Measurements from ENCODE around the gene ANO2. TPM values are rescaled to one million over a fixed set of nuclear protein-coding genes. Genes with fewer than 3 reads are reported as not detected.
A peak's percentile ranks its signal among the peaks of the same experiment; 100 is the strongest.

Gene ANO2
- total RNA-seq, 4 donors from 2014 or later: 4.0 to 17.9 (median 5.1) TPM

DNA sequence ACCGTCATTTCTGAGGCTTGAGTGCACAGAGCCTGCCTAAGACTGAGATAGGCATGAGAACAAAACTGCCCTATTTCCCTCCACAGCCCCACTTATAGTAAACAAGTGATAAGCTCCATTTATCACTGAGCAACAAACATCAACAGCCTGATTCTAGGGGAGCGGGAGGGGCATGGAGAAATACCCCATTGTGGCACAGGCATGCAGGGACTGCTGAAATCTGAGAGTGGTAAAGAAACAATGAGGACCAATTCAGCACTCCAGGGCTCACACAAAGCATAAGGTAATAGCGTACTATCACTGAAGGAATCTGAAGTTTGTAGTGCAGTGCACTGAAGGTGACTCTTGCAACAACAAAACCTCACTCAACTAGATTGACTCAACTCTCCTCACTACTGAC, 186.7 kb downstream of the ANO2 start:
- Histone ChIP-seq H3K4me1 (no peaks in the 10 kb centered on the region), H3K36me3 (no peaks in the 10 kb centered on the region), H3K9me3 (peaks cover 0 to 7% (median 3%) of the 10 kb centered on the region in 4 donors), H3K4me3 (no peak overlapping the region), H3K27ac (replicated peaks in 1 of 4) (no peak overlapping the region), H3K27me3 (peaks cover 0 to 42% (median 0%) of the 10 kb centered on the region in 4 donors)
- TF ChIP-seq, protein P1, sequence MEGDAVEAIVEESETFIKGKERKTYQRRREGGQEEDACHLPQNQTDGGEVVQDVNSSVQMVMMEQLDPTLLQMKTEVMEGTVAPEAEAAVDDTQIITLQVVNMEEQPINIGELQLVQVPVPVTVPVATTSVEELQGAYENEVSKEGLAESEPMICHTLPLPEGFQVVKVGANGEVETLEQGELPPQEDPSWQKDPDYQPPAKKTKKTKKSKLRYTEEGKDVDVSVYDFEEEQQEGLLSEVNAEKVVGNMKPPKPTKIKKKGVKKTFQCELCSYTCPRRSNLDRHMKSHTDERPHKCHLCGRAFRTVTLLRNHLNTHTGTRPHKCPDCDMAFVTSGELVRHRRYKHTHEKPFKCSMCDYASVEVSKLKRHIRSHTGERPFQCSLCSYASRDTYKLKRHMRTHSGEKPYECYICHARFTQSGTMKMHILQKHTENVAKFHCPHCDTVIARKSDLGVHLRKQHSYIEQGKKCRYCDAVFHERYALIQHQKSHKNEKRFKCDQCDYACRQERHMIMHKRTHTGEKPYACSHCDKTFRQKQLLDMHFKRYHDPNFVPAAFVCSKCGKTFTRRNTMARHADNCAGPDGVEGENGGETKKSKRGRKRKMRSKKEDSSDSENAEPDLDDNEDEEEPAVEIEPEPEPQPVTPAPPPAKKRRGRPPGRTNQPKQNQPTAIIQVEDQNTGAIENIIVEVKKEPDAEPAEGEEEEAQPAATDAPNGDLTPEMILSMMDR (IDR thresholded peaks at IDR 0.05): no peak
- no peak for TF ChIP-seq POLR2A (IDR thresholded peaks at IDR 0.05; ENCODE audit: low read depth)
- TF ChIP-seq POLR2AphosphoS5 (IDR thresholded peaks at IDR 0.05): no peak
- intact Hi-C loops (cut with DNase I): no loop called here
- peak; percentile 50 for DNase-seq (ENCODE audit: extremely low spot score)
- 96% methylated on average over 3 of the region's 3 CpGs for WGBS

DNA sequence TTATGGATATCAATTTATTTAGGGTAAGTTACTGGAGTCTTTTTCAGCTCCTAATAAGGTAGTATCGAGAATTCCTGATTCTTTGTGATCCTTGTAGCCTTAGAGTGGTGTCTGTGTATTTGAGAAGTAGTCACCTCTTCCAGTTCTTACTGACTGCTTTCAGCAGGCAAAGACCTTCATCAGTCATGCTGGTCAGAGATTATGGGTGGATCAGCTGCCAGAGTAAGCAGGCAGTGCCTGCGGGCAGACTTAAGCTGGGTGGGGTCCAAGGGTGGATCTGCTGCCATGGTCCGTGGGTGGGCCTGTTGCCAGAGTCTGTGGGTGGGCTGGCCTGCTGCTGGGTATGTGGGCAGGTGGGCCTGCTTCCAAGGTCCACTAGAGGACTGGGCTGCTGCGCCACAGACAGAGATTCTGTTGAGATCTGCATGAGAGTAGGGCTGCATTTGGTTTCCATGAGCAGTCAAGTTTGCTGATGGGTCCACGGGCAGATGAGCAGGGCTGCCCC, 188.7 kb downstream of the ANO2 start:
- DNase-seq (ENCODE audit: extremely low spot score): peak; percentile 82
- H3K4me1 ChIP-seq: no peaks in the 10 kb centered on the region
- H3K36me3 ChIP-seq: no peaks in the 10 kb centered on the region
- 83% methylated on average over 4 of the region's 5 CpGs for WGBS
- H3K27me3 ChIP-seq: peaks cover 0 to 42% (median 0%) of the 10 kb centered on the region in 4 donors
- TF ChIP-seq POLR2AphosphoS5 (IDR thresholded peaks at IDR 0.05) (no peak), EP300 (IDR thresholded peaks at IDR 0.05) (no peak), POLR2A (IDR thresholded peaks at IDR 0.05; ENCODE audit: low read depth) (no peak)
- TF ChIP-seq, protein P1 (IDR thresholded peaks at IDR 0.05): no peak
- no peak overlapping the region for H3K27ac ChIP-seq (replicated peaks in 1 of 4)
- intact Hi-C loops (cut with DNase I): no loop called here
- no peak overlapping the region for H3K4me3 ChIP-seq
- H3K9me3 ChIP-seq: peaks cover 0 to 7% (median 3%) of the 10 kb centered on the region in 4 donors

DNA sequence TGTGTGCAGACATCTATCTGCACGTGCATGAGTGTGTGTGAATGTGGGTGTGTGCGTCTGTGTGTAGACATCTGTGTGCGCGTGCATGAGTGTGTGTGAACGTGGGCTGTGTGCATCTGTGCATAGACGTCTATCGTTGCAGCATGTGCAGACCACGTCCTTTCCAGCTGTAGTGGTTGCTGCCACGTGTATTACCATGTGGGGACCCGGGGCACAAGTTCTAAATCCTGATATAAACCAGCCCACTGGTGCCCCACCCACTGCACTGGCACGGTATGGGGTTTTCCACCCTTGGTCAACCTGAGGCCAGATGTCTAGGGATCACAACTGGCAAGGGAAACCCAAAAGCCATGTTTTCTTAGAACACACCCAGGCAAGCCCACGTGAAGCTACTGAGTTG, 197.0 kb downstream of the ANO2 start:
- H3K4me3 ChIP-seq: no peak overlapping the region
- no peaks in the 10 kb centered on the region for H3K9me3 ChIP-seq
- intact Hi-C loops (cut with DNase I): loop anchor here (2.0 kb wide), 1 partner anchor 57 kb away; no protein-coding TSS in a partner anchor
- H3K27ac ChIP-seq (replicated peaks in 1 of 4): no peak overlapping the region
- no peak for DNase-seq (ENCODE audit: extremely low spot score)
- no peak for TF ChIP-seq POLR2AphosphoS5 (IDR thresholded peaks at IDR 0.05)
- TF ChIP-seq, protein P1 (IDR thresholded peaks at IDR 0.05): no peak
- no peak for TF ChIP-seq POLR2A (IDR thresholded peaks at IDR 0.05; ENCODE audit: low read depth)
- TF ChIP-seq EP300 (IDR thresholded peaks at IDR 0.05): no peak
- no peaks in the 10 kb centered on the region for H3K27me3 ChIP-seq
- peaks cover 0 to 7% (median 0%) of the 10 kb centered on the region in 4 donors for H3K4me1 ChIP-seq
- WGBS: 72% methylated on average over 9 of the region's 12 CpGs
- H3K36me3 ChIP-seq: peaks cover 0 to 5% (median 0%) of the 10 kb centered on the region in 4 donors

DNA sequence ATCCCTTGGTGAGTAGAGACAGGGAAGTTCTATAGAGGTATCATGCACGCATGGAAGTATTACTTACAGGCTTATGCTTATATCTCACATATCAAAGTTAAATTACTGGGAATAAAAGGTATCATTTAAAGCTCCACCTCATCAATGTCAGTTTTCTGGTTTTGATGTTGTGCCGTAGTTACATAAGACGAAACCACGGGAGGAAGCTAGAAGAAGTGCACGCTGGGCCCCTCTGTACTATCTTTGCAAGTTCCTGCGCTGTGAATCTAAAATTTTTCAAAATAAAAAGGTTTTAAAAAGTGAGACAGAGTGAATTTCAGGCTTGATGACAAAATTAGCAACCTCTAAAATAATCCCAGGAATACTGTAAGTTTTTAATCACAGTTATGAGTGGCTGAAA, 198.1 kb downstream of the ANO2 start:
- Histone ChIP-seq H3K9me3 (no peaks in the 10 kb centered on the region), H3K4me3 (no peak overlapping the region), H3K4me1 (peaks cover 0 to 7% (median 0%) of the 10 kb centered on the region in 4 donors), H3K27ac (replicated peaks in 1 of 4) (no peak overlapping the region), H3K27me3 (no peaks in the 10 kb centered on the region), H3K36me3 (peaks cover 0 to 5% (median 0%) of the 10 kb centered on the region in 4 donors)
- TF ChIP-seq EP300 (IDR thresholded peaks at IDR 0.05) (no peak), POLR2AphosphoS5 (IDR thresholded peaks at IDR 0.05) (no peak), POLR2A (IDR thresholded peaks at IDR 0.05; ENCODE audit: low read depth) (no peak)
- TF ChIP-seq, protein P1 (IDR thresholded peaks at IDR 0.05): no peak
- WGBS: 83% methylated on average over 6 of the region's 6 CpGs
- DNase-seq (ENCODE audit: extremely low spot score): no peak
- intact Hi-C loops (cut with DNase I): no loop called here
